HG03378 (cell line): ENCODE results near the gene LITAF.
"Not testable (repeated sequence)": the region's sequence is repeated elsewhere in the genome, so short reads cannot be mapped to it uniquely, and the experiment has no call there.

Experiments
- ATAC-seq: cut with Tn5 transposase; IDR thresholded peaks from one replicate; pipeline ENCODE4 v1.9.1; 2021; ENCODE audit warnings: mild to moderate bottlenecking, moderate library complexity; ENCODE audit not compliant: unreplicated experiment

The LITAF gene

DNA sequence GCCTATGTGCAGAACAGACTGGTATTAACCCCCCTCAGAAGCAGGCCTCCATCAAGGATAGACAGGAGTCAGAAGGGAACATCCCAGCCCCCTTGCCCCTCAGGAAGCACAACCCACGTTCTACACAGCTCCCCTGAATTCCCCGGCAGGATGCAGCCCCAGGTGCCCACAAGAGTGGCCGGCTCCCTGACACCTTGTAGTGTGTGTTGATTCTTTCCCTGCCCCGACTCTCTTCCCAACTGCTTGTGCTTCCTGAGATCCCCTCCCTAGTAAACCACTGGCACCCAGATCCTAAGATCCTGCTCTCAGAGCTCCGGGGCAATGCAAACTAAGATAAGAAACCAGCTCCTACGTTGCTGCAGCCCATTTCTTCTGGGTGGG, 34.8 kb upstream of the LITAF start:
- ATAC-seq = no peak

- ATAC-seq = no peak
Measured at GRCh38 chr16:11620243-11621003, 33.7 kb upstream of the LITAF start.

DNA sequence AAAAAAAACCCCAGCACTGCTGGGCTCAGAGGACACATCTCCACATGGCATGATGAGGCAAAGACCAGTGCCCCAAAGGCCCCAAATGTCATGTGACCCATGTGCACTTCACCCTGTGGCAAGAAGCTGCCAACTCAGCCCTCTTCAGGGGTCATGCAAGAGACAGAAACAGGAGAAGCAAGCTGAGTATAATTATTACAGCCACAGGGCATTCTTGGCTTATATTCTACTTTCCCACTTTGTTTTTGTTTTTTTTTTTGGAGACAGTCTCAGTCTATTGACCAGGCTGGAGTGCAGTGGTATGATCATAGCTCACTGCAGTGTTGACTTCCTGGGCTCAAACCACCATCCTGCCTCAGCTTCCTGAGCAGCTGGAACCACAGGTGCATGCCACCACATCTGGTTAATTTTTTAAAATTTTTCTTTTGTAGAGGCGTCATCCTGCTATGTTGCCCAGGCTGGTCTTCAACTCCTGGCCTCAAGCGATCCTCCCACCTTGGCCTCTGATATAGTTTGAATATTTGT, 32.7 kb upstream of the LITAF start:
- ATAC-seq = no peak

GRCh38 chr16:11618107-11618717, 31.5 kb upstream of the LITAF start:
- ATAC-seq = no peak

DNA sequence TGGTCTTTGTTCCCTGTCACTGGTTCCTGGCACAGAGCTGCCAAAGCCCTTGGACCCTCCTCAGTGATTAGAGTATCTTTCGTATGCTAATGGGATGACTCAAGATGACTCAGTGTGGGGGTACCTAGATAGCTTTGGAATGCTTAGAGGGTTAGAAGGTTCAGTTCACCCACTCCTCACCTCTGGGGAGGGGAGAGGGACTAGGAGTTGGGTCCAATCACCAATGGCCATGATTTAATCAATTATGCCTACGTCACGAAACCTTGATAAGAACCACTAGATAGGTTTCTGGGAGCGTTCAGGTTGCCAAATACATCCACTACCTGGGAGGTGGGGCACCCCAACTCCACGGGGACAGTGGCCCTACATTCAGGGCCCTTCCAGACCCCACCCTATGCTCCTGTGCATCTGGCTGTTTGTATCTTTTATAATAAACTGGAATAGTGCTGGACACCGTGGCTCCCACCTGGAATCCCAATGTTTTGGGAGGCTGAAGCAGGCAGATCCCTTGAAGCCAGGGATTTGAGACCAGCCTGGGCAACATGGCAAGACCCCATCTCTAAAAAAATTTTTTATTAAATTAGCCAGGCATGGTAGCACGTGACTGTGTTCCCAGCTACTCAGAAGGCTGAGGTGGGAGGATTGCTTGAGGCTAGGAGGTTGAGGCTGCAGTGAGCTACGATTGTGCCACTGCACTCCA, 29.2 kb upstream of the LITAF start:
- no peak for ATAC-seq

DNA sequence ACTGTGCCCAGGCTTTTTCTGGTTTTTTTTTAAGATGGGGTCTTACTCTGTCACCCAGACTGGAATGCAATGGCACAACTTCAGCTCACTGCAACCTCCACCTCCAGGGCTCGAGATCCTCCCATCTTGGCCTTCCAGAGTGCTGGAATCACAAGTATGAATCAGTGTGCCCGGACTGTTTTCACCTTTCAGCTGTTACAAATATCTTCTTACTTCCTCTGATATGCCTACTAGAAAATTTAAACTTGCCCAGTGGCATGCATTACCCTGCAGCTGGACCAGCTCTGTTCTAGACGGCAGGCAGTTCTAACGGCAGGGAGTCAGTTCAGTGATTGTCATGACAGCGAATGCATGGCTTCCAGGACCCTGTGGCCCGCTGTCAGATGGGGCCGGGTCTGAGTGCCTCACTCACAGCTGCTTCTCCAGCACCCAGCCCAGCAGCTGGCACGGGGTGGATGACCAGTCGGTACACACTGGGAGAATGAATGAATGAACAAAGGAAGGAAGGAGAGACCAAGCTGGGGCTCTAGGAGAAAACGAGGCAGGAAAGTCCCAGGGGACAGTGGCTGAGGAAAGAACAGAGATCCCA, 28.0 kb upstream of the LITAF start:
- no peak for ATAC-seq

GRCh38 chr16:11613381-11614303, 26.9 kb upstream of the LITAF start:
- ATAC-seq = no peak

GRCh38 chr16:11612665-11613025, 25.9 kb upstream of the LITAF start:
- no peak for ATAC-seq

GRCh38 chr16:11611871-11612664, 25.3 kb upstream of the LITAF start:
- no peak for ATAC-seq

- ATAC-seq = no peak
Measured at GRCh38 chr16:11610580-11610979, 23.9 kb upstream of the LITAF start.

- no peak for ATAC-seq
Measured at GRCh38 chr16:11610121-11610505, 23.4 kb upstream of the LITAF start.

DNA sequence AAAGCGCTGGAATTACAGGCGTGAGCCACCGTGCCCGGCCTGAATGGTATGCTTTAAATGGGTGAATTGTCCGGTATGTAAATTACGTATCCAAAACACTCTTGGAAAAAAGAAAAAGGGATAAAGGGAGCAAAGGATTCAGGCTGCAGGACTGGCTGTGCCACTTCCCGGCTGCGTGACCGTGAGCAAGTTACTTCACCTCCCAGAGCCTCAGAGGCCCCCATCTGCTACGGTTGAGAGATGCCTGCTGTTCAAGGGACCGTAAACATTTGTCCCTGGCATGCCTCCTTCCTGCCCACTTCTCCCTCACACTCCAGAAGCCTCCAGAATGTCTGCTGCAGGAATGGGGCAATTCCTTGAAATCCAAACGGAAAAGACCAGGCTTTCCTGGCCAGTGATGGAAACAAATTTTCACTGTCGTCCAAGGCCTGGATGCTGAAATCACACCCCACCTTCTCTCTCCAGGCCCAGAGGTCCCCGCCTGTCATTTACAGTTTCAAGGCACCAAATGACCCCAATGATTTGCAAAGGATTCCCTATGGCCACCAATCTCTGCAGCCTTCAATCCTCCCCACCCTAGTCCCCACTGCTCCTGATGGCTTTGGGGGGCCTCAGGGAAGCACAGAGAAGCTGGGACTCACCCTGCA, 22.9 kb upstream of the LITAF start:
- ATAC-seq = no peak

DNA sequence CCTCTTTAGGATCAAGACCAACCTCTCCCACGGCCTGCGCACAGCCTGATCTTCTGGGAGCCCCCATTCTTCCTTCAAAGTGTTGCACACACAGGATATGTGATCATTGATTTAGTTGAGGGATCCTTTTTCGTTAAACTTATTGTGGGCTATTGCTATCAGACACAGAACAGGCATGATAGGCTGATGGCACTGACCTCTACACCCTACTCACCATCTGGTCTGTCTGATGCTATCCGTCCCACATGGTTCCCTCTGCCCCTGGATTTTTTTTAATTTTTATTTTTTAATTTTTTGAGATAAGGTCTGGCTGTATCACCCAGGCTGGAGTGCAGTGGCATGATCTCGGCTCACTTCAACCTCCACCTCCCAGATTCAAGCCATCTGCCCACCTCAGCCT, 19.2 kb upstream of the LITAF start:
- ATAC-seq = no peak

GRCh38 chr16:11605564-11605886, 18.8 kb upstream of the LITAF start:
- ATAC-seq = no peak

GRCh38 chr16:11604783-11605563, 18.3 kb upstream of the LITAF start:
- ATAC-seq = no peak

- not testable (repeated sequence) for ATAC-seq
Measured at GRCh38 chr16:11604296-11604695, 17.6 kb upstream of the LITAF start.

DNA sequence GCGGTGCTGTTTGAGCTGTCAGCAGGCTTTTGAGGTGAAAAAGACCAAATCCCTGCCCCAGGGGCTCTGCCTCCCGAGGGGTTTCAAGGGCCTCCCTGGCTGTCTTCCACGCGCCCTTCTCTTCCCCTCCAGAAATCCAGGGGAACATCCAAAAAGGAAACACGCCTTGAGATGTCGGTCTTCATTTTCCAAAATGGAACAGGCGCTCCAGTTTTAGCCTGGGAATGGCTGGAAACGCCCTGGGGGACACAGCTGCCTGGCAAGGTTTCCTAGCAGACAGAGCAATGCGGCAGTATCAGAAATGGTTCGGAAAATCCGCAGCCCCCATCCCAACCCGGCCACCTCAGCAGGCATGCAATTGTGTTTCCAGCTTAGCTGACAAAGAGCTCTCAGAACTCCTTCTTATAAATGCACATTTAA, 16.6 kb upstream of the LITAF start:
- no peak for ATAC-seq

GRCh38 chr16:11602321-11602720, 15.6 kb upstream of the LITAF start:
- no peak for ATAC-seq

- ATAC-seq = no peak
Measured at GRCh38 chr16:11601911-11602310, 15.2 kb upstream of the LITAF start.
